HepG2 (cell line): Measurements from ENCODE around the gene GJD4. TPM values are rescaled to one million over a fixed set of nuclear protein-coding genes. Genes with fewer than 3 reads are reported as not detected.

Source experiments
- ADNP ChIP-seq: sonication (generic); formaldehyde crosslinking; IDR thresholded peaks from 2 replicates; pipeline ENCODE4 v1.4.0; 2020; ENCODE audit warnings: missing genetic modification reagents
- ELF4 ChIP-seq: sonication (generic); formaldehyde crosslinking; IDR thresholded peaks from 2 replicates; pipeline ENCODE4 v1.5.0; 2020; ENCODE audit warnings: missing genetic modification reagents, mild to moderate bottlenecking, moderate library complexity, borderline replicate concordance
- MAFG ChIP-seq: sonication (generic); formaldehyde crosslinking; IDR thresholded peaks from 2 replicates; pipeline ENCODE4 v1.5.1; 2020; ENCODE audit warnings: mild to moderate bottlenecking, missing genetic modification reagents
- NCOA1 ChIP-seq: sonication (generic); formaldehyde crosslinking; IDR thresholded peaks from 2 replicates; pipeline ENCODE4 v1.9.0; 2021; ENCODE audit warnings: missing genetic modification reagents
- PTBP1 ChIP-seq: fragments of 200-400 bp; formaldehyde crosslinking; IDR thresholded peaks from 2 replicates; pipeline ENCODE4 v1.6.1; 2018; ENCODE audit warnings: low read length, low read depth; ENCODE audit not compliant: poor library complexity, severe bottlenecking
- STAG1 ChIP-seq: sonication (generic); formaldehyde crosslinking; IDR thresholded peaks from 2 replicates; pipeline ENCODE4 v1.4.0; 2020; ENCODE audit warnings: missing genetic modification reagents
- ZFYVE20 ChIP-seq: sonication (generic); formaldehyde crosslinking; IDR thresholded peaks from 2 replicates; pipeline ENCODE4 v1.8.0; 2023; ENCODE audit warnings: low read depth, mild to moderate bottlenecking, moderate library complexity, missing genetic modification reagents, borderline replicate concordance
- ZNF124 ChIP-seq: sonication (generic); formaldehyde crosslinking; IDR thresholded peaks from 2 replicates; pipeline ENCODE4 v1.4.0; 2020; ENCODE audit warnings: missing genetic modification reagents
- ZNF224 ChIP-seq: sonication (generic); formaldehyde crosslinking; IDR thresholded peaks from 2 replicates; pipeline ENCODE4 v1.5.0; 2020; ENCODE audit warnings: mild to moderate bottlenecking, missing genetic modification reagents
- ZNF367 ChIP-seq: sonication (generic); formaldehyde crosslinking; IDR thresholded peaks from 2 replicates; pipeline ENCODE4 v1.4.0; 2020; ENCODE audit warnings: missing genetic modification reagents, borderline replicate concordance
- ZNF816 ChIP-seq: sonication (generic); formaldehyde crosslinking; IDR thresholded peaks from 2 replicates; pipeline ENCODE4 v1.8.0; 2022; ENCODE audit warnings: missing genetic modification reagents, mild to moderate bottlenecking, borderline replicate concordance
- polyA plus RNA-seq, 8 experiments: library from polyadenylated mRNA; depleted of rRNA in 3 of 8; stranded (reverse) in 7 of 8; unstranded in 1 of 8; fragments of >200 nt; fragmentation: Illumina TruSeq in 4 of 8; extraction: Trizol in 4 of 8; gene quantifications; 2 replicates each; pipeline versions ENCODE4 v1.2.1 to v1.2.3, GENCODE V29; 2011 to 2016; ENCODE audit warnings: low read depth in 4 of 8, missing spikeins in 1 of 8, mixed read lengths in 1 of 8; ENCODE audit not compliant: insufficient read depth in 1 of 8
- total RNA-seq, 5 experiments: library from RNA; depleted of rRNA; stranded (reverse); fragments of >200 nt; fragmentation: Illumina TruSeq; extraction: Trizol; gene quantifications; 2 replicates each; pipeline ENCODE4 v1.2.3, GENCODE V29; 2016; ENCODE audit warnings: low read depth in 1 of 5
- TF ChIP-seq, protein P1 (sequence below): sonication (generic); formaldehyde crosslinking; IDR thresholded peaks from 2 replicates; pipeline ENCODE4 v1.5.1; 2020; ENCODE audit warnings: mild to moderate bottlenecking, missing genetic modification reagents, moderate library complexity
- TF ChIP-seq, protein P2 (sequence below): sonication (generic); formaldehyde crosslinking; IDR thresholded peaks from 2 replicates; pipeline ENCODE4 v1.8.1; 2022; ENCODE audit warnings: mild to moderate bottlenecking, missing genetic modification reagents
- TF ChIP-seq, protein P3 (sequence below): sonication (generic); formaldehyde crosslinking; IDR thresholded peaks from 2 replicates; pipeline ENCODE4 v1.8.1; 2023; ENCODE audit warnings: mild to moderate bottlenecking, inconsistent platforms, moderate library complexity, missing genetic modification reagents, borderline replicate concordance

The GJD4 gene
- total and polyA plus RNA-seq, 2 of the 13 experiments (the other 11 are each of a cell fraction or from before 2014, with no cell fraction given): not detected

DNA sequence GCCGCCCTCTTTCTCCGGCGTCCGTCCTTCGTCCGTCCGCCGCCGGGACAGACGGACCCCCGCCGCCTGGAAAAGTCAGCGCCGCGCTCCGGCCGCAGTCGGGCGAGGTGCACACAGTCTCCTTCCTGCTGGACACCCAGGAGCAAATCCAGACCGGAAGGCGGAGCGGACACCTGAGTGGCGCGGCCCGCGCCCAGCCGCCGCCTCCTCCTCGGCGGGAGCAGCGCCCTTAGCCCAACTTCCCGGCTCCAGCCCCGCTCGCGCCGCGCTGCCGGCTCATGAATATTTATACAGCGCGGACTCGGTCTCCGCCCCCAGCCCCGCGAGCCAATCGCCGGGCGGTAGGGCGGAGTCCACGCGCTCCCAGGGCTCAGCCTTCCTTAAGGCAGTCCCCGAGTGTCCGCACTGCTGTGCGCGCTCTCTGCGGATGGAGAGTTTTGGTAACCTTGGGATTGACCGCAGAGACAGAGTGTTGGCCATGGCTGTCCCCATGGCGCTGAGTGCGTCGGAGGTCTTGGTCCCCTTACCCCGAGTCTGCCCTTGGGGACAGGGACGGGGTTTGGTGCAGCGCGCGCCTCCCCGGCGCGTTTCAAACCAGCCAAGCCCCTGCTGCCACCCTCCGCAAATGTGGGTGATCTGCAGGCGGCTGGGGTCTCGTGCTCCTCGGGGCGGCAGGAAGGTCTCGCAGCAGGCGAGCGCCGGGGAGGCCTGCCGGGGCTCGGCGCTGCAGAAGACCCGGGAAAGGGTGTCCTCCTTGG, 37.1 kb downstream of the GJD4 start, which contains the start of gene FZD8 (continued):
- no peak for TF ChIP-seq ADNP (CRISPR knock-in tag)
- TF ChIP-seq NCOA1: no peak
- TF ChIP-seq ZFYVE20 (CRISPR knock-in tag): no peak
- no peak for TF ChIP-seq ELF4
- TF ChIP-seq ZNF816 (CRISPR knock-in tag): no peak
- TF ChIP-seq ZNF367 (CRISPR knock-in tag): no peak
- TF ChIP-seq PTBP1: no peak
- TF ChIP-seq, protein P1, sequence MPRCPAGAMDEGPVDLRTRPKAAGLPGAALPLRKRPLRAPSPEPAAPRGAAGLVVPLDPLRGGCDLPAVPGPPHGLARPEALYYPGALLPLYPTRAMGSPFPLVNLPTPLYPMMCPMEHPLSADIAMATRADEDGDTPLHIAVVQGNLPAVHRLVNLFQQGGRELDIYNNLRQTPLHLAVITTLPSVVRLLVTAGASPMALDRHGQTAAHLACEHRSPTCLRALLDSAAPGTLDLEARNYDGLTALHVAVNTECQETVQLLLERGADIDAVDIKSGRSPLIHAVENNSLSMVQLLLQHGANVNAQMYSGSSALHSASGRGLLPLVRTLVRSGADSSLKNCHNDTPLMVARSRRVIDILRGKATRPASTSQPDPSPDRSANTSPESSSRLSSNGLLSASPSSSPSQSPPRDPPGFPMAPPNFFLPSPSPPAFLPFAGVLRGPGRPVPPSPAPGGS (CRISPR knock-in tag): no peak
- TF ChIP-seq, protein P2, sequence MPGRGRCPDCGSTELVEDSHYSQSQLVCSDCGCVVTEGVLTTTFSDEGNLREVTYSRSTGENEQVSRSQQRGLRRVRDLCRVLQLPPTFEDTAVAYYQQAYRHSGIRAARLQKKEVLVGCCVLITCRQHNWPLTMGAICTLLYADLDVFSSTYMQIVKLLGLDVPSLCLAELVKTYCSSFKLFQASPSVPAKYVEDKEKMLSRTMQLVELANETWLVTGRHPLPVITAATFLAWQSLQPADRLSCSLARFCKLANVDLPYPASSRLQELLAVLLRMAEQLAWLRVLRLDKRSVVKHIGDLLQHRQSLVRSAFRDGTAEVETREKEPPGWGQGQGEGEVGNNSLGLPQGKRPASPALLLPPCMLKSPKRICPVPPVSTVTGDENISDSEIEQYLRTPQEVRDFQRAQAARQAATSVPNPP (CRISPR knock-in tag): no peak
- no peak for TF ChIP-seq MAFG (CRISPR knock-in tag)
- TF ChIP-seq, protein P3, sequence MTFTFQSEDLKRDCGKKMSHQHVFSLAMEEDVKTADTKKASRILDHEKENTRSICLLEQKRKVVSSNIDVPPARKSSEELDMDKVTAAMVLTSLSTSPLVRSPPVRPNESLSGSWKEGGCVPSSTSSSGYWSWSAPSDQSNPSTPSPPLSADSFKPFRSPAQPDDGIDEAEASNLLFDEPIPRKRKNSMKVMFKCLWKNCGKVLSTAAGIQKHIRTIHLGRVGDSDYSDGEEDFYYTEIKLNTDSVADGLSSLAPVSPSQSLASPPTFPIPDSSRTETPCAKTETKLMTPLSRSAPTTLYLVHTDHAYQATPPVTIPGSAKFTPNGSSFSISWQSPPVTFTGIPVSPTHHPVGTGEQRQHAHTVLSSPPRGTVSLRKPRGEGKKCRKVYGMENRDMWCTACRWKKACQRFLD (CRISPR knock-in tag): no peak
- TF ChIP-seq ZNF124 (CRISPR knock-in tag): no peak
- no peak for TF ChIP-seq STAG1 (CRISPR knock-in tag)
- 0 out of 2 replicates have a peak, but pooled peaks have one; percentile 33 for TF ChIP-seq ZNF224 (CRISPR knock-in tag)
